Thyroid gland (tissue), 4 donors: ENCODE results near the gene SHISAL1. TPM values are rescaled to one million over a fixed set of nuclear protein-coding genes. Genes with fewer than 3 reads are reported as not detected.

Source experiments
- DNase-seq, 2 donors: peaks; one replicate each; pipeline ENCODE4 v3.0.0-alpha.2; 2019
- H3K27ac ChIP-seq, 3 donors: fragments of 200-600 bp; sonication (generic); 1 replicate in 2 of 3; 2 replicates in 1 of 3; pipeline ENCODE4 v1.5.1; 2016 to 2019; ENCODE audit warnings: mild to moderate bottlenecking in 1 of 3, moderate library complexity in 1 of 3
- H3K27me3 ChIP-seq: fragments of 200-600 bp; sonication (generic); one replicate; pipeline ENCODE4 v1.5.1; 2019
- H3K36me3 ChIP-seq, 2 donors: fragments of 200-600 bp; sonication (generic); one replicate each; pipeline ENCODE4 v1.5.1; 2016 to 2019
- H3K4me1 ChIP-seq, 2 donors: fragments of 200-600 bp; sonication (generic); one replicate each; pipeline ENCODE4 v1.5.1; 2017 to 2019
- H3K4me3 ChIP-seq, 3 donors: fragments of 200-600 bp; sonication (generic); replicated peaks in 1 of 3; 1 replicate in 2 of 3; 2 replicates in 1 of 3; pipeline ENCODE4 v1.5.1; 2016; ENCODE audit warnings: mild to moderate bottlenecking in 1 of 3
- H3K9me3 ChIP-seq: fragments of 200-600 bp; sonication (generic); one replicate; pipeline ENCODE4 v1.5.1; 2017
- CTCF ChIP-seq, 6 experiments: fragments of 200-600 bp in 3 of 6; fragments of 450-650 bp in 3 of 6; sonication (generic) in 3 of 6; IDR thresholded peaks; one replicate each; pipeline ENCODE4 v1.5.1; 2016 to 2019; ENCODE audit warnings: antibody characterized with exemption in 6 of 6, mild to moderate bottlenecking in 2 of 6, inconsistent platforms in 1 of 6, moderate library complexity in 1 of 6
- POLR2A ChIP-seq, 2 donors: fragments of 450-650 bp; IDR thresholded peaks; one replicate each; pipeline ENCODE4 v1.6.1; 2017; ENCODE audit warnings: antibody characterized with exemption in 2 of 2, mild to moderate bottlenecking in 2 of 2, moderate library complexity in 1 of 2
- WGBS, 2 donors: methylation state at CpG; one replicate each; pipeline ENCODE4 v1.1.5; 2017; 5-methylcytosine and 5-hydroxymethylcytosine counted together
- intact Hi-C: fragments of 100-400 bp; cut with DNase I; formaldehyde crosslinking; loops from one replicate; pipeline ENCODE4 v1.15.1; 2023
- total RNA-seq, 4 donors: library from RNA; depleted of rRNA; stranded (reverse); fragments of >200 nt; gene quantifications; one replicate each; pipeline ENCODE4 v1.2.3, GENCODE V29; 2016

Gene SHISAL1
- total RNA-seq, 4 donors from 2014 or later, result 0.22 to 1.9 (median 1.0) TPM

- DNase-seq, result no peak
- peak overlapping the region in 1 of 3 donors; percentile 24 for H3K4me3 ChIP-seq
- intact Hi-C loops, result loop anchor here (5.0 kb wide), 1 partner anchor 248 kb away; no protein-coding TSS in a partner anchor
- WGBS, 2 donors, result 46 to 48% methylated on average over 11 to 12 of the region's 12 CpGs
- H3K27me3 ChIP-seq, result peaks cover 14% of the 10 kb centered on the region
- H3K27ac ChIP-seq, result no peak overlapping the region
- no peaks in the 10 kb centered on the region for H3K9me3 ChIP-seq
- no peak for TF ChIP-seq POLR2A (IDR thresholded peaks at IDR 0.05)
- TF ChIP-seq CTCF (IDR thresholded peaks at IDR 0.05), result no peak
- H3K36me3 ChIP-seq, result no peaks in the 10 kb centered on the region
- peaks cover 0 to 14% of the 10 kb centered on the region in 2 donors for H3K4me1 ChIP-seq
Observed at GRCh38 chr22:44330188-44330743, 17.5 kb upstream of the SHISAL1 start.

GRCh38 chr22:44329179-44329796 lies 16.5 kb upstream of the SHISAL1 start:
- no peak for DNase-seq
- WGBS, 2 donors, result 59 to 64% methylated on average over 14 to 17 of the region's 17 CpGs
- H3K4me3 ChIP-seq, result no peak overlapping the region
- peaks cover 0 to 14% of the 10 kb centered on the region in 2 donors for H3K4me1 ChIP-seq
- H3K27me3 ChIP-seq, result peaks cover 14% of the 10 kb centered on the region
- no peak overlapping the region for H3K27ac ChIP-seq
- intact Hi-C loops, result no loop called here
- no peaks in the 10 kb centered on the region for H3K9me3 ChIP-seq
- H3K36me3 ChIP-seq, result no peaks in the 10 kb centered on the region
- TF ChIP-seq CTCF (IDR thresholded peaks at IDR 0.05) (no peak), POLR2A (IDR thresholded peaks at IDR 0.05) (no peak)

- intact Hi-C loops, result no loop called here
- no peaks in the 10 kb centered on the region for H3K36me3 ChIP-seq
- H3K4me1 ChIP-seq, result peaks cover 0 to 14% of the 10 kb centered on the region in 2 donors
- H3K4me3 ChIP-seq, result no peak overlapping the region
- TF ChIP-seq POLR2A (IDR thresholded peaks at IDR 0.05), result no peak
- no peak for TF ChIP-seq CTCF (IDR thresholded peaks at IDR 0.05)
- 80 to 81% methylated on average over 5 of the region's 5 CpGs for WGBS, 2 donors
- peaks cover 14% of the 10 kb centered on the region for H3K27me3 ChIP-seq
- no peak overlapping the region for H3K27ac ChIP-seq
- no peaks in the 10 kb centered on the region for H3K9me3 ChIP-seq
- no peak for DNase-seq
Observed at GRCh38 chr22:44328762-44329161, 16.0 kb upstream of the SHISAL1 start.

GRCh38 chr22:44328326-44328725 lies 15.6 kb upstream of the SHISAL1 start:
- peaks cover 14% of the 10 kb centered on the region for H3K27me3 ChIP-seq
- TF ChIP-seq CTCF (IDR thresholded peaks at IDR 0.05), result no peak
- no peak for TF ChIP-seq POLR2A (IDR thresholded peaks at IDR 0.05)
- intact Hi-C loops, result no loop called here
- peaks cover 0 to 14% of the 10 kb centered on the region in 2 donors for H3K4me1 ChIP-seq
- no peaks in the 10 kb centered on the region for H3K36me3 ChIP-seq
- H3K4me3 ChIP-seq, result no peak overlapping the region
- no peaks in the 10 kb centered on the region for H3K9me3 ChIP-seq
- WGBS, 2 donors, result 92 to 100% methylated on average over 2 to 6 of the region's 6 CpGs
- H3K27ac ChIP-seq, result no peak overlapping the region
- DNase-seq, result no peak

GRCh38 chr22:44326491-44326885 lies 13.7 kb upstream of the SHISAL1 start:
- Histone ChIP-seq H3K4me3 (peak overlapping the region in 1 of 3 donors; percentile 19), H3K36me3 (no peaks in the 10 kb centered on the region), H3K27ac (no peak overlapping the region), H3K4me1 (peaks cover 0 to 13% of the 10 kb centered on the region in 2 donors), H3K9me3 (no peaks in the 10 kb centered on the region), H3K27me3 (peaks cover 14% of the 10 kb centered on the region)
- TF ChIP-seq POLR2A (IDR thresholded peaks at IDR 0.05), result no peak
- no peak for TF ChIP-seq CTCF (IDR thresholded peaks at IDR 0.05)
- no peak for DNase-seq
- WGBS, 2 donors, result 78 to 80% methylated on average over 7 of the region's 7 CpGs
- intact Hi-C loops, result no loop called here
